Transverse colon (tissue), 3 donors: Measurements from ENCODE around the gene BCKDHA.

Experiments
- EP300 ChIP-seq: sonication (generic); formaldehyde crosslinking; IDR thresholded peaks from one replicate; pipeline ENCODE4 v1.6.1; 2017; ENCODE audit warnings: antibody characterized with exemption, low read depth
- POLR2A ChIP-seq: fragments of 450-650 bp; IDR thresholded peaks from one replicate; pipeline ENCODE4 v1.6.1; 2016; ENCODE audit warnings: antibody characterized with exemption, mild to moderate bottlenecking, moderate library complexity
- TF ChIP-seq, protein P1 (sequence below), 5 experiments: fragments of 200-600 bp in 3 of 5; fragments of 450-650 bp in 2 of 5; sonication (generic) in 3 of 5; IDR thresholded peaks; 1 replicate in 2 of 5; 2 replicates in 3 of 5; pipeline ENCODE4 v1.5.1; 2016 to 2017; ENCODE audit warnings: antibody characterized with exemption in 5 of 5, inconsistent platforms in 3 of 5, mild to moderate bottlenecking in 2 of 5, moderate library complexity in 1 of 5

DNA sequence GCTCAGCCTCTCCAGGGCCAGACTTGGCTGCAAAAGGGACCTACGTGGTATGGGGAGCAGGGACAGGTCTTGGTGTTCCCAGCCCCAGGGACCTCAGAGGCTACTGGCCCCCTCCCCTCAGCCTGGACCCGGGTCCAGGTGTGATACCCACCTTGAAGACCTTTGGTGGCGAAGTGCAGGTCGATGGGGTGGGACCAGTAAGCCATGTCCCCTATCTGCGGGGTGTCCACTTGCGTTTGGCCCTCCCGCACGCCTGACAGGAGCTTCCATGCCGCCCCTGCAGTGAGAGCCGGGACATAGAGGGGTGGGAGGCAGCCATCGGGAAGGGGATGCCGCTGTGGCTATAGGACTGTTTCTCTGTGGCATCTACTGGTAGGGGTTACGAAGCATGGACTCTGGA, 39.9 kb upstream of the BCKDHA start:
- TF ChIP-seq EP300 (no peak), POLR2A (no peak)
- TF ChIP-seq, protein P1, sequence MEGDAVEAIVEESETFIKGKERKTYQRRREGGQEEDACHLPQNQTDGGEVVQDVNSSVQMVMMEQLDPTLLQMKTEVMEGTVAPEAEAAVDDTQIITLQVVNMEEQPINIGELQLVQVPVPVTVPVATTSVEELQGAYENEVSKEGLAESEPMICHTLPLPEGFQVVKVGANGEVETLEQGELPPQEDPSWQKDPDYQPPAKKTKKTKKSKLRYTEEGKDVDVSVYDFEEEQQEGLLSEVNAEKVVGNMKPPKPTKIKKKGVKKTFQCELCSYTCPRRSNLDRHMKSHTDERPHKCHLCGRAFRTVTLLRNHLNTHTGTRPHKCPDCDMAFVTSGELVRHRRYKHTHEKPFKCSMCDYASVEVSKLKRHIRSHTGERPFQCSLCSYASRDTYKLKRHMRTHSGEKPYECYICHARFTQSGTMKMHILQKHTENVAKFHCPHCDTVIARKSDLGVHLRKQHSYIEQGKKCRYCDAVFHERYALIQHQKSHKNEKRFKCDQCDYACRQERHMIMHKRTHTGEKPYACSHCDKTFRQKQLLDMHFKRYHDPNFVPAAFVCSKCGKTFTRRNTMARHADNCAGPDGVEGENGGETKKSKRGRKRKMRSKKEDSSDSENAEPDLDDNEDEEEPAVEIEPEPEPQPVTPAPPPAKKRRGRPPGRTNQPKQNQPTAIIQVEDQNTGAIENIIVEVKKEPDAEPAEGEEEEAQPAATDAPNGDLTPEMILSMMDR (IDR thresholded peaks at IDR 0.05): no peak
